HepG2 (cell line): Measurements from ENCODE around the gene MAN2A2. TPM values are rescaled to one million over a fixed set of nuclear protein-coding genes. Genes with fewer than 3 reads are reported as not detected.

Experiments used
- AKAP8 ChIP-seq: sonication (generic); formaldehyde crosslinking; IDR thresholded peaks from 2 replicates; pipeline ENCODE4 v1.5.1; 2020; ENCODE audit warnings: mild to moderate bottlenecking, missing genetic modification reagents
- CBX1 ChIP-seq: IDR thresholded peaks from one replicate; pipeline ENCODE4 v1.6.1; 2016; ENCODE audit warnings: antibody characterized with exemption, low read depth
- CBX5 ChIP-seq: sonication (generic); formaldehyde crosslinking; IDR thresholded peaks from 2 replicates; pipeline ENCODE4 v1.4.0; 2020; ENCODE audit warnings: missing genetic modification reagents, borderline replicate concordance
- CC2D1A ChIP-seq: sonication (generic); formaldehyde crosslinking; IDR thresholded peaks from 2 replicates; pipeline ENCODE4 v1.8.1; 2023; ENCODE audit warnings: mild to moderate bottlenecking, missing genetic modification reagents
- ERF ChIP-seq: IDR thresholded peaks from 2 replicates; pipeline ENCODE4 v1.6.1; 2018; ENCODE audit warnings: missing biosample characterization, missing genetic modification reagents
- FOXK1 ChIP-seq: sonication (generic); formaldehyde crosslinking; IDR thresholded peaks from 2 replicates; pipeline ENCODE4 v1.4.0; 2020; ENCODE audit warnings: low read depth, missing genetic modification reagents, borderline replicate concordance
- HDAC2 ChIP-seq: sonication (generic); formaldehyde crosslinking; IDR thresholded peaks from 2 replicates; pipeline ENCODE4 v1.4.0; 2020; ENCODE audit warnings: missing genetic modification reagents
- IRF2 ChIP-seq: IDR thresholded peaks from 2 replicates; pipeline ENCODE4 v1.6.1; 2018; ENCODE audit warnings: missing genetic modification reagents, missing compliant biosample characterization
- KLF13 ChIP-seq: sonication (generic); formaldehyde crosslinking; IDR thresholded peaks from 2 replicates; pipeline ENCODE4 v1.4.0; 2020; ENCODE audit warnings: mild to moderate bottlenecking, missing genetic modification reagents
- MAFG ChIP-seq: sonication (generic); formaldehyde crosslinking; IDR thresholded peaks from 2 replicates; pipeline ENCODE4 v1.5.1; 2020; ENCODE audit warnings: mild to moderate bottlenecking, missing genetic modification reagents
- MEF2D ChIP-seq: sonication (generic); formaldehyde crosslinking; IDR thresholded peaks from 2 replicates; pipeline ENCODE4 v1.5.1; 2020; ENCODE audit warnings: mild to moderate bottlenecking, missing genetic modification reagents
- MIXL1 ChIP-seq: IDR thresholded peaks from 2 replicates; pipeline ENCODE4 v1.6.1; 2016
- MZF1 ChIP-seq: sonication (generic); formaldehyde crosslinking; IDR thresholded peaks from 2 replicates; pipeline ENCODE4 v1.8.1; 2023; ENCODE audit warnings: mild to moderate bottlenecking, missing genetic modification reagents, borderline replicate concordance
- NCOA1 ChIP-seq: sonication (generic); formaldehyde crosslinking; IDR thresholded peaks from 2 replicates; pipeline ENCODE4 v1.9.0; 2021; ENCODE audit warnings: missing genetic modification reagents
- REL ChIP-seq: sonication (generic); formaldehyde crosslinking; conservative IDR thresholded peaks from 2 replicates; pipeline ENCODE4 v1.8.0; 2022; ENCODE audit warnings: mild to moderate bottlenecking, missing genetic modification reagents, moderate library complexity
- REXO4 ChIP-seq: sonication (generic); formaldehyde crosslinking; IDR thresholded peaks from 2 replicates; pipeline ENCODE4 v1.8.0; 2022; ENCODE audit warnings: missing genetic modification reagents, mild to moderate bottlenecking, borderline replicate concordance
- SOX13 ChIP-seq, 3 experiments: fragments of 450-650 bp in 1 of 3; sonication (generic) in 1 of 3; formaldehyde crosslinking in 1 of 3; IDR thresholded peaks in 2 of 3; conservative IDR thresholded peaks in 1 of 3; 2 replicates each; pipeline versions ENCODE4 v1.5.0 to v1.6.1; 2016 to 2020; ENCODE audit warnings: antibody characterized with exemption in 1 of 3, mild to moderate bottlenecking in 1 of 3, missing compliant biosample characterization in 1 of 3, missing genetic modification reagents in 1 of 3, moderate library complexity in 1 of 3
- THAP11 ChIP-seq: IDR thresholded peaks from 2 replicates; pipeline ENCODE4 v1.6.1; 2016; ENCODE audit warnings: missing biosample characterization, missing genetic modification reagents
- TMF1 ChIP-seq: sonication (generic); formaldehyde crosslinking; IDR thresholded peaks from 2 replicates; pipeline ENCODE4 v1.8.1; 2022; ENCODE audit warnings: low read depth, missing genetic modification reagents
- YEATS2 ChIP-seq: sonication (generic); formaldehyde crosslinking; IDR thresholded peaks from 2 replicates; pipeline ENCODE4 v1.4.0; 2020; ENCODE audit warnings: missing genetic modification reagents, borderline replicate concordance
- ZBTB1 ChIP-seq: sonication (generic); formaldehyde crosslinking; IDR thresholded peaks from 2 replicates; pipeline ENCODE4 v1.4.0; 2020; ENCODE audit warnings: missing genetic modification reagents, borderline replicate concordance
- ZBTB7B ChIP-seq: sonication (generic); formaldehyde crosslinking; IDR thresholded peaks from 2 replicates; pipeline ENCODE4 v1.4.0; 2020; ENCODE audit warnings: missing genetic modification reagents
- ZFP82 ChIP-seq: sonication (generic); formaldehyde crosslinking; IDR thresholded peaks from 2 replicates; pipeline ENCODE4 v1.5.1; 2020; ENCODE audit warnings: mild to moderate bottlenecking, missing genetic modification reagents, borderline replicate concordance
- ZNF225 ChIP-seq: sonication (generic); formaldehyde crosslinking; IDR thresholded peaks from 2 replicates; pipeline ENCODE4 v1.4.0; 2020; ENCODE audit warnings: mild to moderate bottlenecking, missing genetic modification reagents
- ZNF431 ChIP-seq: sonication (generic); formaldehyde crosslinking; IDR thresholded peaks from 2 replicates; pipeline ENCODE4 v1.9.0; 2022; ENCODE audit warnings: missing genetic modification reagents, low read depth, mild to moderate bottlenecking, borderline replicate concordance
- ZNF547 ChIP-seq: sonication (generic); formaldehyde crosslinking; IDR thresholded peaks from 2 replicates; pipeline ENCODE4 v1.5.1; 2020; ENCODE audit warnings: mild to moderate bottlenecking, missing genetic modification reagents
- ZNF879 ChIP-seq: sonication (generic); formaldehyde crosslinking; IDR thresholded peaks from 2 replicates; pipeline ENCODE4 v1.8.1; 2023; ENCODE audit warnings: missing genetic modification reagents
- ZSCAN25 ChIP-seq: sonication (generic); formaldehyde crosslinking; IDR thresholded peaks from 2 replicates; pipeline ENCODE4 v1.8.0; 2022; ENCODE audit warnings: mild to moderate bottlenecking, missing genetic modification reagents
- polyA plus RNA-seq, 8 experiments: library from polyadenylated mRNA; depleted of rRNA in 3 of 8; stranded (reverse) in 7 of 8; unstranded in 1 of 8; fragments of >200 nt; fragmentation: Illumina TruSeq in 4 of 8; extraction: Trizol in 4 of 8; gene quantifications; 2 replicates each; pipeline versions ENCODE4 v1.2.1 to v1.2.3, GENCODE V29; 2011 to 2016; ENCODE audit warnings: low read depth in 4 of 8, missing spikeins in 1 of 8, mixed read lengths in 1 of 8; ENCODE audit not compliant: insufficient read depth in 1 of 8
- total RNA-seq, 5 experiments: library from RNA; depleted of rRNA; stranded (reverse); fragments of >200 nt; fragmentation: Illumina TruSeq; extraction: Trizol; gene quantifications; 2 replicates each; pipeline ENCODE4 v1.2.3, GENCODE V29; 2016; ENCODE audit warnings: low read depth in 1 of 5
- TF ChIP-seq, protein P1 (sequence below): IDR thresholded peaks from 2 replicates; pipeline ENCODE4 v1.6.1; 2018; ENCODE audit warnings: missing genetic modification reagents, mild to moderate bottlenecking, missing compliant biosample characterization
- TF ChIP-seq, protein P2 (sequence below): sonication (generic); formaldehyde crosslinking; IDR thresholded peaks from 2 replicates; pipeline ENCODE4 v1.5.0; 2020; ENCODE audit warnings: mild to moderate bottlenecking, missing genetic modification reagents, moderate library complexity

Gene MAN2A2
- total and polyA plus RNA-seq, 2 of the 13 experiments (the other 11 are each of a cell fraction or from before 2014, with no cell fraction given) = 17.5 to 51.5 TPM

DNA sequence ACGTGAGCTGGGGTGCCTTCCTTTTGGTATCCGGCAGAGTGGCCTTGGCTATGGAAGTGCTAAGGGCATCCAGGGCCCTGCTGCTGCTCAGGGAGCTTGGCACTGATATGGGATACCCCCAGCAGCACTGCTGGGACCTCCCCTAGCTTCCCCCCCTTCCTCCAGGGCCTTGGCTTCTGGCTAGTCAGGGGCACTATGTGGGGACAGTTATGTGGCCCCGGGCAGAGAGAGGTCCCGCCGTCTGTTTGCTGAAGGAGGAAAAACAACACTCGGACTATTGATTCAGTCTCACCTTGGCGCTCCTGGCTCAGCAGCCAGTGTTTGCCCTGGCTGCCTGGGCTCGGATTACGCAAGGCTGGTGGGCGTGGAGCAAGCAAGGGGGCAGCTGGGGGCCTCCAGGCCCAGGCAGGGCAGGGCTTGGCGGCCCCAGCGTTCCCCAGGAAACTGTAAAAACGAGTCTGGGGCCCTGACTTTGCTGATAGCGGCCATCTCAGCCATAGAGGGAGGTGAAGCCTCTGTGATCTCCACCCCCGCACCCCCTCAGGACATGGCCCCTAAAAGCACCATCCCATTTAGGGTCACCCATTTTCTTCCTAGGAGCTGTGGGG is 29.0 kb upstream of the MAN2A2 start (continued):
- TF ChIP-seq MIXL1 (peak; percentile 63), KLF13 (CRISPR knock-in tag) (peak; percentile 66; the same call in 1 of the 2 replicates), MEF2D (CRISPR knock-in tag) (peak; percentile 96), ERF (CRISPR knock-in tag) (peak; percentile 96), ZNF547 (CRISPR knock-in tag) (peak; percentile 73), THAP11 (CRISPR knock-in tag) (peak; percentile 82), ZNF431 (peak; percentile 89), SOX13 (IDR thresholded peaks at IDR 0.05) (peak; percentile 94), SOX13 (CRISPR knock-in tag; conservative IDR thresholded peaks at IDR 0.05 in 1 of 2, IDR thresholded peaks at IDR 0.05 in 1 of 2) (peak in 1 of 2 experiments; percentile 98; a peak in 2 of 4 replicates), ZNF225 (CRISPR knock-in tag) (peak; percentile 60; the same call in 1 of the 2 replicates), MZF1 (CRISPR knock-in tag) (no peak), ZSCAN25 (CRISPR knock-in tag) (peak; percentile 82), REL (CRISPR knock-in tag) (peak; percentile 83), HDAC2 (CRISPR knock-in tag) (peak; percentile 100), TMF1 (CRISPR knock-in tag) (no peak), CC2D1A (CRISPR knock-in tag) (no peak), ZFP82 (peak; percentile 57; the same call in 1 of the 2 replicates), ZNF879 (no peak), NCOA1 (0 out of 2 replicates have a peak, but pooled peaks have one; percentile 83), CBX1 (peak; percentile 72), FOXK1 (peak; percentile 97), MAFG (no peak), AKAP8 (CRISPR knock-in tag) (peak; percentile 93), CBX5 (CRISPR knock-in tag) (peak; percentile 95; the same call in 1 of the 2 replicates), ZBTB1 (CRISPR knock-in tag) (no peak), ZBTB7B (CRISPR knock-in tag) (peak; percentile 100), REXO4 (CRISPR knock-in tag) (no peak), YEATS2 (CRISPR knock-in tag) (peak; percentile 41; the same call in 1 of the 2 replicates), IRF2 (CRISPR knock-in tag) (peak; percentile 96)
- TF ChIP-seq, protein P1, sequence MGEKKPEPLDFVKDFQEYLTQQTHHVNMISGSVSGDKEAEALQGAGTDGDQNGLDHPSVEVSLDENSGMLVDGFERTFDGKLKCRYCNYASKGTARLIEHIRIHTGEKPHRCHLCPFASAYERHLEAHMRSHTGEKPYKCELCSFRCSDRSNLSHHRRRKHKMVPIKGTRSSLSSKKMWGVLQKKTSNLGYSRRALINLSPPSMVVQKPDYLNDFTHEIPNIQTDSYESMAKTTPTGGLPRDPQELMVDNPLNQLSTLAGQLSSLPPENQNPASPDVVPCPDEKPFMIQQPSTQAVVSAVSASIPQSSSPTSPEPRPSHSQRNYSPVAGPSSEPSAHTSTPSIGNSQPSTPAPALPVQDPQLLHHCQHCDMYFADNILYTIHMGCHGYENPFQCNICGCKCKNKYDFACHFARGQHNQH (CRISPR knock-in tag) = peak; percentile 97
- TF ChIP-seq, protein P2, sequence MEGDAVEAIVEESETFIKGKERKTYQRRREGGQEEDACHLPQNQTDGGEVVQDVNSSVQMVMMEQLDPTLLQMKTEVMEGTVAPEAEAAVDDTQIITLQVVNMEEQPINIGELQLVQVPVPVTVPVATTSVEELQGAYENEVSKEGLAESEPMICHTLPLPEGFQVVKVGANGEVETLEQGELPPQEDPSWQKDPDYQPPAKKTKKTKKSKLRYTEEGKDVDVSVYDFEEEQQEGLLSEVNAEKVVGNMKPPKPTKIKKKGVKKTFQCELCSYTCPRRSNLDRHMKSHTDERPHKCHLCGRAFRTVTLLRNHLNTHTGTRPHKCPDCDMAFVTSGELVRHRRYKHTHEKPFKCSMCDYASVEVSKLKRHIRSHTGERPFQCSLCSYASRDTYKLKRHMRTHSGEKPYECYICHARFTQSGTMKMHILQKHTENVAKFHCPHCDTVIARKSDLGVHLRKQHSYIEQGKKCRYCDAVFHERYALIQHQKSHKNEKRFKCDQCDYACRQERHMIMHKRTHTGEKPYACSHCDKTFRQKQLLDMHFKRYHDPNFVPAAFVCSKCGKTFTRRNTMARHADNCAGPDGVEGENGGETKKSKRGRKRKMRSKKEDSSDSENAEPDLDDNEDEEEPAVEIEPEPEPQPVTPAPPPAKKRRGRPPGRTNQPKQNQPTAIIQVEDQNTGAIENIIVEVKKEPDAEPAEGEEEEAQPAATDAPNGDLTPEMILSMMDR (CRISPR knock-in tag) = 0 out of 2 replicates have a peak, but pooled peaks have one; percentile 30
